ENCODE data around the gene NDUFA1.
"Not testable (repeated sequence)": the region's sequence is repeated elsewhere in the genome, so short reads cannot be mapped to it uniquely, and the experiment has no call there.

Gene NDUFA1

GRCh38 chrX:119900976-119901375 lies 29.3 kb downstream of the NDUFA1 start:
- DNase-seq (ENCODE audit: low read depth): no peak

- no peak for DNase-seq (ENCODE audit: low read depth)
These were observed 44.7 kb downstream of the NDUFA1 start for GRCh38 chrX:119916310-119916709.

- DNase-seq (ENCODE audit: low read depth): no peak
These were observed 46.2 kb downstream of the NDUFA1 start for GRCh38 chrX:119917877-119918276.

GRCh38 chrX:119919835-119920585 lies 48.4 kb downstream of the NDUFA1 start:
- DNase-seq (ENCODE audit: low read depth): no peak

- DNase-seq (ENCODE audit: low read depth): not testable (repeated sequence)
These were observed 50.8 kb downstream of the NDUFA1 start for GRCh38 chrX:119922391-119922790.
